HepG2 (cell line): Measurements from ENCODE around the gene HPCAL1. TPM values are rescaled to one million over a fixed set of nuclear protein-coding genes. Genes with fewer than 3 reads are reported as not detected.
A peak's percentile ranks its signal among the peaks of the same experiment; 100 is the strongest.

Experiments used
- ATAC-seq: fragments of 200-7000 bp; cut with Tn5 transposase; 3 replicates; pipeline ENCODE4 v1.9.1; 2020; ENCODE audit warnings: mild to moderate bottlenecking, moderate library complexity
- BruUV-seq: library from RNA; stranded (reverse); fragments of 400-500 nt; replicated peaks from 2 replicates; lab custom pipeline; 2021; lab: Mats Ljungman, UMichigan
- CTCF ChIA-PET: fragments of 300-600 bp; formaldehyde crosslinking; extraction: SDS; loops from one replicate; lab custom pipeline; 2021; ENCODE audit warnings: low total read pairs, inconsistent platforms, low intra/inter-chr PET ratio; lab: Yijun Ruan, JAX
- POLR2A ChIA-PET: fragments of 350-600 bp; sonication (Branson Sonifier 250); formaldehyde crosslinking; loops from one replicate; lab custom pipeline; 2020; ENCODE audit warnings: antibody characterized with exemption, inconsistent platforms; lab: Yijun Ruan, JAX
- DNase-seq: peaks from one replicate; pipeline ENCODE4 v3.0.0-alpha.2; 2015; ENCODE audit warnings: low spot score
- FAIRE-seq: peaks from 3 replicates; lab custom pipeline; 2011; peaks lifted over from hg19 to GRCh38; lab: Jason Lieb, UNC
- H2AFZ ChIP-seq: one replicate; pipeline ENCODE4 v1.6.1; 2011; ENCODE audit warnings: low read length, inconsistent platforms
- H3K27ac ChIP-seq: fragments of 300-600 bp; 3 replicates; pipeline ENCODE4 v1.8.0; 2011; ENCODE audit warnings: mixed run types, mild to moderate bottlenecking, mixed read lengths, low read length, inconsistent platforms; ENCODE audit not compliant: insufficient read depth; ENCODE audit errors: extremely low read length
- H3K27me3 ChIP-seq, 2 experiments: fragments of 200-600 bp in 1 of 2; 2 replicates in 1 of 2; 3 replicates in 1 of 2; pipeline versions ENCODE4 v1.6.0 to v1.8.0; 2011; ENCODE audit warnings: low read length in 2 of 2, mild to moderate bottlenecking in 2 of 2, moderate library complexity in 2 of 2, inconsistent platforms in 1 of 2; ENCODE audit not compliant: insufficient read depth in 2 of 2, control insufficient read depth in 1 of 2
- H3K36me3 ChIP-seq, 2 experiments: fragments of 200-600 bp in 1 of 2; replicated peaks in 1 of 2; 2 replicates in 1 of 2; 3 replicates in 1 of 2; pipeline versions ENCODE4 v1.5.1 to v1.8.0; 2011; ENCODE audit warnings: low read length in 2 of 2, inconsistent platforms in 1 of 2; ENCODE audit not compliant: insufficient read depth in 2 of 2, control insufficient read depth in 1 of 2
- H3K4me1 ChIP-seq: 2 replicates; pipeline ENCODE4 v1.5.1; 2012; ENCODE audit warnings: low read length, inconsistent platforms; ENCODE audit not compliant: insufficient read depth
- H3K4me2 ChIP-seq: 2 replicates; pipeline ENCODE4 v1.6.0; 2011; ENCODE audit warnings: low read depth, low read length, inconsistent platforms
- H3K4me3 ChIP-seq, 3 experiments: fragments of 200-600 bp in 1 of 3; sonication (generic), shearing (Covaris generic) in 1 of 3; replicated peaks in 1 of 3; 2 replicates each; pipeline ENCODE4 v1.5.1; 2011 to 2016; ENCODE audit warnings: low read length in 3 of 3, inconsistent platforms in 2 of 3, low read depth in 2 of 3, mild to moderate bottlenecking in 2 of 3, control low read depth in 1 of 3, mixed read lengths in 1 of 3; ENCODE audit not compliant: insufficient read depth in 1 of 3
- H3K79me2 ChIP-seq: one replicate; pipeline ENCODE4 v1.6.1; 2011; ENCODE audit warnings: low read length, inconsistent platforms; ENCODE audit not compliant: insufficient read depth
- H3K9ac ChIP-seq: 2 replicates; pipeline ENCODE4 v1.6.0; 2011; ENCODE audit warnings: mild to moderate bottlenecking, low read depth, low read length, inconsistent platforms; ENCODE audit not compliant: insufficient read depth
- H3K9me3 ChIP-seq: 2 replicates; pipeline ENCODE4 v1.5.1; 2012; ENCODE audit warnings: mild to moderate bottlenecking, low read length
- H4K20me1 ChIP-seq: 2 replicates; pipeline ENCODE4 v1.6.0; 2011; ENCODE audit warnings: inconsistent platforms, mild to moderate bottlenecking, low read length, moderate library complexity; ENCODE audit not compliant: insufficient read depth
- ZMYM3 ChIP-seq: sonication (generic); formaldehyde crosslinking; IDR thresholded peaks from 2 replicates; pipeline ENCODE4 v1.5.1; 2020; ENCODE audit warnings: mild to moderate bottlenecking, missing genetic modification reagents
- ZNF768 ChIP-seq: sonication (generic); formaldehyde crosslinking; IDR thresholded peaks from 2 replicates; pipeline ENCODE4 v1.4.0; 2020; ENCODE audit warnings: missing genetic modification reagents
- WGBS: methylation state at CpG from one replicate; pipeline ENCODE4 v1.1.6; 2017; ENCODE audit warnings: low lambda C conversion rate; 5-methylcytosine and 5-hydroxymethylcytosine counted together
- in situ Hi-C: cut with HindIII; loops from 2 replicates; pipeline ENCODE4 v1.10.0; 2017; ENCODE audit warnings: low pct_unique_long_range_greater_than_20kb; ENCODE audit not compliant: extremely low pct_ligation_motif_present
- intact Hi-C: fragments of 100-400 bp; cut with micrococcal nuclease; formaldehyde crosslinking; loops from one replicate; pipeline ENCODE4 v1.10.0; 2022; ENCODE audit not compliant: unreplicated experiment
- polyA plus RNA-seq, 8 experiments: library from polyadenylated mRNA; depleted of rRNA in 3 of 8; stranded (reverse) in 7 of 8; unstranded in 1 of 8; fragments of >200 nt; fragmentation: Illumina TruSeq in 4 of 8; extraction: Trizol in 4 of 8; gene quantifications; 2 replicates each; pipeline versions ENCODE4 v1.2.1 to v1.2.3, GENCODE V29; 2011 to 2016; ENCODE audit warnings: low read depth in 4 of 8, missing spikeins in 1 of 8, mixed read lengths in 1 of 8; ENCODE audit not compliant: insufficient read depth in 1 of 8
- total RNA-seq, 5 experiments: library from RNA; depleted of rRNA; stranded (reverse); fragments of >200 nt; fragmentation: Illumina TruSeq; extraction: Trizol; gene quantifications; 2 replicates each; pipeline ENCODE4 v1.2.3, GENCODE V29; 2016; ENCODE audit warnings: low read depth in 1 of 5
- TF ChIP-seq, protein P1 (sequence below): sonication (generic); formaldehyde crosslinking; IDR thresholded peaks from 2 replicates; pipeline ENCODE4 v1.5.1; 2020; ENCODE audit warnings: mild to moderate bottlenecking, moderate library complexity, missing genetic modification reagents

Gene HPCAL1
- total and polyA plus RNA-seq, 2 of the 13 experiments (the other 11 are each of a cell fraction or from before 2014, with no cell fraction given), result 29.5 to 29.9 TPM

DNA sequence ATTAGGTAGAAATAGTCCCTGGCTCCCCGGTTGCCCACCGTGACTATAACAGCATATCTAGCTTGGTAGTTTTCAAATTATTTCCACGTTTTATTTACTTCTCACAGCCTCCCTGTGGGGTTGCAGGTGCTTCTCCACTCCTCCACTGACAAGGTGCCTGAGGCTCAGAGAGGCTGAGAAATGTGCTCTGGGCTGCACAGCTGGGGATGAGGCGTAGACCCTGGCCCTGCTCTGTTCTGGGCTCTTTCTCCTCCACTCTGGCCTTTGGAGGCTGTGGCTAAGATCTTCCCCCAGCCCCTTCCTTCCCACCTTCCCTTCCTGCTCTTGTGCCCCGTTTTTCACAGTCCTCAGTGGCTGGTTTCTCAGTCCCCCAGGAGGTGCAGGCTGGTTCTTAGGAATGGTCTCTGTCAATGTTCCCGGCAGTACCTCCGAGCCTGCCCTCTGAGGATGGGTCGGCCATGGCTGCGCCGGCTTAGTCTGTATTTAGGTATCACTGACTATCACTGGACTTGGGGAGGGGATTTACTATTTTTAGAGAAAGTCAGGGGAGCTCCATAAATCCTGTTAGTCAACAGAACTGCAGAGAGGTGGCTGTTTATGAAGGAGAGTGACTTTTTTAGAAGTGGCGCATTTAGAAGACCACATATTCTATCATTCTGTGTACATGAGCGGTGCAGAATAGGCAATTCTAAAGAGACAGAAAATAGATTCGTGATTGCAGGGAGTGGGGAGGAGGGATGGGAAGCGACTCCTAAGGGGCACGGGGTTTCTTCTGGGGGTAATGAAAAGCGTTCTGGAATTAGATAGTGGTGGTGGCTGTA lies 35.0 kb downstream of the HPCAL1 start:
- ATAC-seq (no peak), FAIRE-seq (no peak), DNase-seq (no peak)
- CTCF ChIA-PET, result no interaction called here
- intact Hi-C loops (no loop called here), in situ Hi-C loops (no loop called here)
- Histone ChIP-seq H3K9me3 (peaks cover 7% of the 10 kb centered on the region; the same call in 1 of the 2 replicates), H3K27me3 (no peaks in the 10 kb centered on the region), H3K36me3 (peaks cover 2 to 10% of the 10 kb centered on the region in 2 experiments; a peak in 3 of 5 replicates), H2AFZ (no peak overlapping the region), H4K20me1 (peaks cover 11% of the 10 kb centered on the region; the same call in 1 of the 2 replicates), H3K79me2 (peaks cover 22% of the 10 kb centered on the region), H3K4me3 (no peak overlapping the region), H3K4me1 (peaks cover 35% of the 10 kb centered on the region), H3K9ac (no peak overlapping the region), H3K27ac (no peak overlapping the region), H3K4me2 (no peak overlapping the region)
- POLR2A ChIA-PET, result no interaction called here
- no TSS peak for BruUV-seq
- TF ChIP-seq, protein P1, sequence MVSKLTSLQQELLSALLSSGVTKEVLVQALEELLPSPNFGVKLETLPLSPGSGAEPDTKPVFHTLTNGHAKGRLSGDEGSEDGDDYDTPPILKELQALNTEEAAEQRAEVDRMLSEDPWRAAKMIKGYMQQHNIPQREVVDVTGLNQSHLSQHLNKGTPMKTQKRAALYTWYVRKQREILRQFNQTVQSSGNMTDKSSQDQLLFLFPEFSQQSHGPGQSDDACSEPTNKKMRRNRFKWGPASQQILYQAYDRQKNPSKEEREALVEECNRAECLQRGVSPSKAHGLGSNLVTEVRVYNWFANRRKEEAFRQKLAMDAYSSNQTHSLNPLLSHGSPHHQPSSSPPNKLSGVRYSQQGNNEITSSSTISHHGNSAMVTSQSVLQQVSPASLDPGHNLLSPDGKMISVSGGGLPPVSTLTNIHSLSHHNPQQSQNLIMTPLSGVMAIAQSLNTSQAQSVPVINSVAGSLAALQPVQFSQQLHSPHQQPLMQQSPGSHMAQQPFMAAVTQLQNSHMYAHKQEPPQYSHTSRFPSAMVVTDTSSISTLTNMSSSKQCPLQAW (CRISPR knock-in tag), result no peak
- TF ChIP-seq ZNF768 (CRISPR knock-in tag) (peak; percentile 94), ZMYM3 (peak; percentile 15; the same call in 1 of the 2 replicates)
- 92% methylated on average over 16 of the region's 16 CpGs for WGBS
